ENCODE results near the gene PRDM4.

DNA sequence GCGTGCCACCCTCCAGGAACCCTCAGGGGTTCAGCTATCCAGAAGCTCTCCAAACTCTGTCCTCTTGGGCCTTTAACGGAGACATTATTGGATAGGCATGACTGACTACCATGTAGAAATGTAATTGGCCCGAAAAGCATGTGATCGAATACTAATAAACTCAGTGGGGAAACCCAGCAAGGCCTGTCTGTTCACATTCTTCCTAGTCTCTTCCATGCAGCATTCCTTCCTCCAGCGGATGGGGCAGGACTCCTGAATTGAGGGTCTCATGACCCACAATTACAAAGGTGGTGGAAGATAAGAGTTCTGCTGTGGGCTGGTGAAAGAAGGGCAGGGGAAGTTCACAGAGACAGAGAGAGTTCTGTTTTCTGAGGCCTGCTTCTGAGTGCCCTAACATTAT is 6.5 kb upstream of the PRDM4 start:
- TF ChIP-seq, protein P1, sequence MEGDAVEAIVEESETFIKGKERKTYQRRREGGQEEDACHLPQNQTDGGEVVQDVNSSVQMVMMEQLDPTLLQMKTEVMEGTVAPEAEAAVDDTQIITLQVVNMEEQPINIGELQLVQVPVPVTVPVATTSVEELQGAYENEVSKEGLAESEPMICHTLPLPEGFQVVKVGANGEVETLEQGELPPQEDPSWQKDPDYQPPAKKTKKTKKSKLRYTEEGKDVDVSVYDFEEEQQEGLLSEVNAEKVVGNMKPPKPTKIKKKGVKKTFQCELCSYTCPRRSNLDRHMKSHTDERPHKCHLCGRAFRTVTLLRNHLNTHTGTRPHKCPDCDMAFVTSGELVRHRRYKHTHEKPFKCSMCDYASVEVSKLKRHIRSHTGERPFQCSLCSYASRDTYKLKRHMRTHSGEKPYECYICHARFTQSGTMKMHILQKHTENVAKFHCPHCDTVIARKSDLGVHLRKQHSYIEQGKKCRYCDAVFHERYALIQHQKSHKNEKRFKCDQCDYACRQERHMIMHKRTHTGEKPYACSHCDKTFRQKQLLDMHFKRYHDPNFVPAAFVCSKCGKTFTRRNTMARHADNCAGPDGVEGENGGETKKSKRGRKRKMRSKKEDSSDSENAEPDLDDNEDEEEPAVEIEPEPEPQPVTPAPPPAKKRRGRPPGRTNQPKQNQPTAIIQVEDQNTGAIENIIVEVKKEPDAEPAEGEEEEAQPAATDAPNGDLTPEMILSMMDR (IDR thresholded peaks at IDR 0.05), result no peak
- no peak for TF ChIP-seq EP300 (IDR thresholded peaks at IDR 0.05)
